ENCODE results near the gene RIOK1.
A peak's percentile ranks its signal among the peaks of the same experiment; 100 is the strongest.

Gene RIOK1

DNA sequence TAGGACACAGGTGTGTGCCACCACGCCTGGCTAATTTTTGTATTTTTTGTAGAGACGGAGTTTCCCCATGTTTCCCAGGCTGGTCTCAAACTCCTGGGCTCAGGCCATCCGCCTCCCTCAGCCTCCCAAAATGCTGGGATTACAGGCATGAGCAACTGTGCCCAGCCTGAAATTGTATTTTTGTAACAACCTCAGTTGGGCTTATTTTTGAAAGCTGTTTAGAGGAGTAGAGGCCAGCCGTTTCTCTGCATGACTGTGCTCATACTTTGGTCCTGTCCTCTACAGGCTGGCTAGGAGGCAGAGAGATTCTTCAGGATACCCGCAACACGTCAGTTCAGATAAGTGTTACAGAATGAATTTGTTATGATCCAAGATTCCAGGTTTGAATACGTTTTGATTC is 22.2 kb upstream of the RIOK1 start:
- no peak for DNase-seq (ENCODE audit: low read depth)
- TF ChIP-seq, protein P1, sequence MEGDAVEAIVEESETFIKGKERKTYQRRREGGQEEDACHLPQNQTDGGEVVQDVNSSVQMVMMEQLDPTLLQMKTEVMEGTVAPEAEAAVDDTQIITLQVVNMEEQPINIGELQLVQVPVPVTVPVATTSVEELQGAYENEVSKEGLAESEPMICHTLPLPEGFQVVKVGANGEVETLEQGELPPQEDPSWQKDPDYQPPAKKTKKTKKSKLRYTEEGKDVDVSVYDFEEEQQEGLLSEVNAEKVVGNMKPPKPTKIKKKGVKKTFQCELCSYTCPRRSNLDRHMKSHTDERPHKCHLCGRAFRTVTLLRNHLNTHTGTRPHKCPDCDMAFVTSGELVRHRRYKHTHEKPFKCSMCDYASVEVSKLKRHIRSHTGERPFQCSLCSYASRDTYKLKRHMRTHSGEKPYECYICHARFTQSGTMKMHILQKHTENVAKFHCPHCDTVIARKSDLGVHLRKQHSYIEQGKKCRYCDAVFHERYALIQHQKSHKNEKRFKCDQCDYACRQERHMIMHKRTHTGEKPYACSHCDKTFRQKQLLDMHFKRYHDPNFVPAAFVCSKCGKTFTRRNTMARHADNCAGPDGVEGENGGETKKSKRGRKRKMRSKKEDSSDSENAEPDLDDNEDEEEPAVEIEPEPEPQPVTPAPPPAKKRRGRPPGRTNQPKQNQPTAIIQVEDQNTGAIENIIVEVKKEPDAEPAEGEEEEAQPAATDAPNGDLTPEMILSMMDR (IDR thresholded peaks at IDR 0.05; ENCODE audit: low read length, missing control alignments), result no peak

DNA sequence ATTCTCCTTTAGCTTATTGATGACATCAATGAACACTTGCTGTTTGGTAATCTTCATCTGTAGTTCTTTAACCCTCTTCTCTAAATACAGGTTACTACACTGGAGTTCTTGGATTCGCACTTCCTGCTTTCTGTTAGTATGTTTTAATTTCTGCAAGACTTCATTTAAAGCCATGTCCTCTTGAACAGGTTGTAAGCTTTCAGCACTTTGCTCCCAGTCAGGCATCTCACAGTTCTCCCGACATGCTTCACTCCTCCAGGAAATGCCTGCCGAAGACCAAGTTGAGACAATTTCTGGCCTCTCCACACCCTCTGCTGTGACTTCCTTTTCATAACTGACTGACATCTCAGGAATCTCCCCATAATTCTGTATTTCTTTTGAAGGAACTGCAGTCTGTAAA is 15.9 kb upstream of the RIOK1 start:
- peak; percentile 7 for DNase-seq (ENCODE audit: low read depth)
- no peak overlapping the region for H3K4me3 ChIP-seq (replicated peaks; ENCODE audit: low read depth, low read length)
- TF ChIP-seq, protein P1 (IDR thresholded peaks at IDR 0.05; ENCODE audit: low read length, missing control alignments), result no peak

More for the DNA sequence above, 22.2 kb upstream of the RIOK1 start:
- no peak overlapping the region for H3K4me3 ChIP-seq (replicated peaks; ENCODE audit: low read depth, low read length)

DNA sequence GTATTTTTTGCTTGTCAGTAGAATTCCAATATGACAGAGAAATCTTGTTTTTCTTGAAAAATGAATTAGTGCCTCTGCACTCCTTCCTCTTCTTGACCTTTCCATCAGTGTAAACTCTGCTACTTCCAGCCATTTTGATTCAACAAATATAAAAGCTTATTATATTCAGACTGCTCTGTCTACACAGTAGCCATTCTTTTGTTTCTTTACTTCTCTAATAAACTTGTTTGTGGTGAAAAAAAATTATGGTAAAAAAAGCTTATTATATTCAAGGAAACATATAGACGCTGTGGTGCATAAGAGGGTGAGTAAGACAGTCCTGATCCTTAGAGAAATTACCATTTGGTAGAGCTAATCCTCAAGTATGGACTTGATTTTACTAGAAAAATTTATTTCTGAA is 11.6 kb upstream of the RIOK1 start:
- DNase-seq (ENCODE audit: low read depth), result no peak
- TF ChIP-seq, protein P1 (IDR thresholded peaks at IDR 0.05; ENCODE audit: low read length, missing control alignments), result no peak
- H3K4me3 ChIP-seq (replicated peaks; ENCODE audit: low read depth, low read length), result no peak overlapping the region

DNA sequence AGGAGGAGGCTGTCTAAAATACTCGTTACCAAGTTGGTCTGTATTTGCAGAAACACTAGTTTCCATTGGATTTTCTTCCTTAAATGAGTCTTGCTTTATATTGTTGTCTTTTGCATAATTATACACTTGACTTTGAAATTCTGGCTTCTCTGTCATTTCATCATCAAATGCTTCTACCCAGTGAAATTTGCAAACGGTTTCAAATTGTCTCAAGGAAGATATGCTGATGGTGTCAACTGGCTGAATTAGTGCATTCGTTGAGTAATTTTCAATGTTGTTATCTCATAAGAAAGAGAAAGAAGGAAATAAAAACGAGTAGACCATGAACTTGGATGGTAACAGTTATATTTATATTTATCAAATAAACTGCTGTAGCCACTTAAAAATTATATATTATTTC is 10.9 kb upstream of the RIOK1 start:
- TF ChIP-seq, protein P1 (IDR thresholded peaks at IDR 0.05; ENCODE audit: low read length, missing control alignments), result no peak
- no peak overlapping the region for H3K4me3 ChIP-seq (replicated peaks; ENCODE audit: low read depth, low read length)
- no peak for DNase-seq (ENCODE audit: low read depth)

DNA sequence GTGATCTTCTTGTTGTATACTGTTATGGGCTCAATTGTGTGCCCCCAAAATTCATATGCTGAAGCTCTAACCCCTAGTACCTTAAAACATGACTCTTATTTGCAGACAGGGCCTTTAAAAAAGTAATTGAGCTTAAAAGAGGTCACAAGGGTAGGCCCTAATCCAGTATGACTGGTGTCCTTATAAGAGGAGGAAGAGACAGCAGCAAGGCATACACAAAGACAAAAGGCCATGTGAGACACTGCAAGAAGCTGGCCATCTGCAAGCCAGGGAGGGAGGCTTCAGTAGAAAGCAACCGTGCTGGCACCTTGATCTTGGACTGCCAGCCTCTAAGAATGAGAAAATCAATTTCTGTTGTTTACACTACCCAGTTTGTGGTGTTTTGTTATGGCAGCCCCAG is 8.5 kb upstream of the RIOK1 start:
- TF ChIP-seq, protein P1 (IDR thresholded peaks at IDR 0.05; ENCODE audit: low read length, missing control alignments), result no peak
- no peak for DNase-seq (ENCODE audit: low read depth)
- H3K4me3 ChIP-seq (replicated peaks; ENCODE audit: low read depth, low read length), result no peak overlapping the region

DNA sequence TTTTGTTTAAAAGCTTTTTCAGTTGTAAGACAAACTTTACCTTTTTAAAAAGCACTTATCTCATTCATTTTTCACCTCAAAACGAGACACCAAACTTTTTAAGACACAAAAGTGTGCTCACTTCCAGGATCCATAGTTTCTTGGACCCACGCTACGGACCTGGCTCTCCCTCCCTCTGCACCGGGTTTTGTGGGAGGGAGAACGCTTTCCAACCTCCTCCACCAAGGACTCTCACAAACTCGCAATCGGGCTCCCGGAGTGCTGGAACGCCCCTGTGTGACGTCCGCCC is 502 bp upstream of the RIOK1 start:
- TF ChIP-seq, protein P1 (IDR thresholded peaks at IDR 0.05; ENCODE audit: low read length, missing control alignments), result no peak
- DNase-seq (ENCODE audit: low read depth), result peak; percentile 67
- H3K4me3 ChIP-seq (replicated peaks; ENCODE audit: low read depth, low read length), result peak overlapping the region; percentile 85

DNA sequence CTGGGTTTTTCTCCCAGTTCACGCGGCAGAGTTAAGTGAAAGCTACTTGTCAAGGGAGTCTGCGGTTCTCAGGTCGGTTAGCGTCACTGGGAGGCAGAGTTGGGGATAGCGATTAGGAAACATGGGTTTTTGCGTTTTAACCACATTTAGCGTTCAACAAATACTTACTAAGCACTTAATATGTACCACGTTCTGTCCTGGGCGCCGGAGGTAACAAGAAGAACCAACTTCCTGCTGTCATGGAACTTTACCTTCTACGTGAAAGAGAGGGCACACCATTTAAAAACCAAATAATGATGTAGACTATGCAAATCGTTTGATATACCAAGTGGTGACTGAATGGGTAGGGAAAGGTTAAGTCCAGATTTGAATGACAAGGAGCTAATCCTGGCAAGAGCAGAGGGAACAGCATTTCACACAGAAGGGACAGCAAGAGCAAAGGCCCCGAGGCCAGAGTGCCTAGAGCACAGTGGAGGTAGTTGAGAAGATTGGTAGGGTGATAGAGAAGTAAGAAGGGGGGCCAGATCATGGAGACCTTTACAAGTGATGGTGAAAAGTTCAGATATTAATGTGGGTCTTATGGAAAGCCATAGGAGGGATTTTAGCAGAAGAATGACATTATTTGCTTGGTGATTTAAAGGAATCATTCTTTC is 744 bp downstream of the RIOK1 start:
- TF ChIP-seq, protein P1 (IDR thresholded peaks at IDR 0.05; ENCODE audit: low read length, missing control alignments), result no peak
- DNase-seq (ENCODE audit: low read depth), result no peak
- peak overlapping the region; percentile 85 for H3K4me3 ChIP-seq (replicated peaks; ENCODE audit: low read depth, low read length)
